Neural cell (in vitro differentiated cells): ENCODE results near the gene IL36A. TPM values are rescaled to one million over a fixed set of nuclear protein-coding genes. Genes with fewer than 3 reads are reported as not detected.

Source experiments
- H2AFZ ChIP-seq: fragments of 200-600, 300-800 bp; sonication (generic), shearing (Covaris generic); 2 replicates; pipeline ENCODE4 v1.6.0; 2014; ENCODE audit warnings: low read depth, mild to moderate bottlenecking, antibody characterized with exemption, low read length, moderate library complexity
- H3F3A ChIP-seq: fragments of 200-600 bp; shearing (Covaris generic); 2 replicates; pipeline ENCODE4 v1.6.1; 2016; ENCODE audit warnings: mild to moderate bottlenecking, moderate library complexity, mixed read lengths, antibody characterized with exemption, low read length; ENCODE audit not compliant: insufficient read depth, poor library complexity, severe bottlenecking
- H3K27ac ChIP-seq: fragments of 200-600, 300-800 bp; sonication (generic), shearing (Covaris generic); 2 replicates; pipeline ENCODE4 v1.5.1; 2014; ENCODE audit warnings: mild to moderate bottlenecking, low read length, moderate library complexity
- H3K27me3 ChIP-seq: fragments of 300-800, 200-600 bp; sonication (generic), shearing (Covaris generic); 2 replicates; pipeline ENCODE4 v1.6.0; 2014; ENCODE audit warnings: mild to moderate bottlenecking, low read depth, low read length, moderate library complexity; ENCODE audit not compliant: insufficient read depth
- H3K36me3 ChIP-seq: fragments of 300-800, 200-600 bp; sonication (generic), shearing (Covaris generic); 2 replicates; pipeline ENCODE4 v1.5.1; 2014; ENCODE audit warnings: mild to moderate bottlenecking, antibody characterized with exemption, low read length, moderate library complexity; ENCODE audit not compliant: insufficient read depth
- H3K4me2 ChIP-seq: fragments of 300-800, 200-600 bp; sonication (generic), shearing (Covaris generic); 2 replicates; pipeline ENCODE4 v1.6.0; 2014; ENCODE audit warnings: mild to moderate bottlenecking, low read length
- H3K4me3 ChIP-seq: fragments of 300-800, 200-600 bp; sonication (generic), shearing (Covaris generic); 2 replicates; pipeline ENCODE4 v1.5.1; 2014; ENCODE audit warnings: mild to moderate bottlenecking, low read length, moderate library complexity
- H3K79me2 ChIP-seq: fragments of 200-600 bp; shearing (Covaris generic); replicated peaks from 2 replicates; pipeline ENCODE4 v1.6.0; 2014; ENCODE audit warnings: mild to moderate bottlenecking, low read length, moderate library complexity; ENCODE audit not compliant: insufficient read depth
- H3K9ac ChIP-seq: fragments of 300-800, 200-600 bp; sonication (generic), shearing (Covaris generic); 2 replicates; pipeline ENCODE4 v1.6.1; 2016; ENCODE audit warnings: mild to moderate bottlenecking, low read length, mixed read lengths
- H3K9me2 ChIP-seq: fragments of 200-600 bp; shearing (Covaris generic); 2 replicates; pipeline ENCODE4 v1.6.1; 2016; ENCODE audit warnings: mild to moderate bottlenecking, low read length, mixed read lengths; ENCODE audit not compliant: insufficient read depth
- H3K9me3 ChIP-seq: fragments of 200-600, 300-800 bp; sonication (generic), shearing (Covaris generic); 2 replicates; pipeline ENCODE4 v1.6.1; 2016; ENCODE audit warnings: mild to moderate bottlenecking, mixed run types, low read length, moderate library complexity, mixed read lengths
- H4K20me1 ChIP-seq: fragments of 200-600 bp; shearing (Covaris generic); 2 replicates; pipeline ENCODE4 v1.6.1; 2016; ENCODE audit warnings: mild to moderate bottlenecking, mixed run types; ENCODE audit not compliant: insufficient read depth
- CTCF ChIP-seq: fragments of 450-650 bp; IDR thresholded peaks from 2 replicates; pipeline ENCODE4 v1.5.1; 2014; ENCODE audit warnings: antibody characterized with exemption, mild to moderate bottlenecking, moderate library complexity; ENCODE audit not compliant: poor library complexity, severe bottlenecking
- EP300 ChIP-seq: fragments of 450-650 bp; conservative IDR thresholded peaks from 2 replicates; pipeline ENCODE4 v1.6.1; 2014; ENCODE audit warnings: antibody characterized with exemption, mild to moderate bottlenecking, moderate library complexity; ENCODE audit not compliant: poor library complexity, severe bottlenecking
- EZH2 ChIP-seq: fragments of 200-600, 300-800 bp; shearing (Covaris generic), sonication (generic); IDR thresholded peaks from 2 replicates; pipeline ENCODE4 v1.6.1; 2014; ENCODE audit warnings: antibody characterized with exemption, low read length, borderline replicate concordance, mild to moderate bottlenecking; ENCODE audit not compliant: insufficient read depth, poor library complexity, severe bottlenecking
- MXI1 ChIP-seq: fragments of 450-650 bp; conservative IDR thresholded peaks from 2 replicates; pipeline ENCODE4 v1.6.1; 2014; ENCODE audit warnings: antibody characterized with exemption, mild to moderate bottlenecking; ENCODE audit not compliant: poor library complexity, severe bottlenecking
- POLR2AphosphoS5 ChIP-seq: IDR thresholded peaks from 2 replicates; pipeline ENCODE4 v1.6.1; 2012
- RAD21 ChIP-seq: fragments of 450-650 bp; conservative IDR thresholded peaks from 2 replicates; pipeline ENCODE4 v1.6.1; 2014; ENCODE audit warnings: antibody characterized with exemption, mild to moderate bottlenecking, moderate library complexity
- REST ChIP-seq: IDR thresholded peaks from 2 replicates; pipeline ENCODE4 v1.6.1; 2012; ENCODE audit warnings: borderline replicate concordance
- SMC3 ChIP-seq: fragments of 450-650 bp; conservative IDR thresholded peaks from 2 replicates; pipeline ENCODE4 v1.6.1; 2014; ENCODE audit warnings: antibody characterized with exemption, mild to moderate bottlenecking, moderate library complexity; ENCODE audit not compliant: poor library complexity
- TAF1 ChIP-seq: IDR thresholded peaks from 2 replicates; pipeline ENCODE4 v1.6.1; 2012; ENCODE audit warnings: low read depth
- polyA plus RNA-seq: library from polyadenylated mRNA; depleted of rRNA; stranded (reverse); fragments of >200 nt; gene quantifications from 2 replicates; pipeline ENCODE4 v1.2.3, GENCODE V29; 2014

IL36A gene
- polyA plus RNA-seq, 1 donor from 2014 or later, result not detected

- no peak for TF ChIP-seq EZH2
- no peak for TF ChIP-seq MXI1
- no peak for TF ChIP-seq RAD21
- Histone ChIP-seq H3K79me2 (no peaks in the 10 kb centered on the region), H4K20me1 (no peaks in the 10 kb centered on the region), H3K27ac (no peak overlapping the region), H3K9ac (no peak overlapping the region), H3K4me2 (no peak overlapping the region), H3K4me3 (no peak overlapping the region), H3F3A (no peaks in the 10 kb centered on the region), H3K27me3 (no peaks in the 10 kb centered on the region), H3K9me3 (no peaks in the 10 kb centered on the region), H3K9me2 (no peaks in the 10 kb centered on the region), H3K36me3 (no peaks in the 10 kb centered on the region), H2AFZ (no peak overlapping the region)
Measured at GRCh38 chr2:113011108-113011507, 5.8 kb downstream of the IL36A start.

GRCh38 chr2:113012436-113013335 lies 7.4 kb downstream of the IL36A start:
- no peaks in the 10 kb centered on the region for H3F3A ChIP-seq
- H3K36me3 ChIP-seq, result no peaks in the 10 kb centered on the region
- H3K9me3 ChIP-seq, result no peaks in the 10 kb centered on the region
- H3K4me3 ChIP-seq, result no peak overlapping the region
- H3K9ac ChIP-seq, result no peak overlapping the region
- no peak overlapping the region for H3K27ac ChIP-seq
- no peak overlapping the region for H3K4me2 ChIP-seq
- H3K27me3 ChIP-seq, result no peaks in the 10 kb centered on the region
- no peaks in the 10 kb centered on the region for H4K20me1 ChIP-seq
- no peaks in the 10 kb centered on the region for H3K79me2 ChIP-seq
- no peak for TF ChIP-seq EP300
- TF ChIP-seq MXI1, result no peak
- no peak for TF ChIP-seq REST
- TF ChIP-seq TAF1, result no peak
- no peak for TF ChIP-seq POLR2AphosphoS5
- no peak for TF ChIP-seq RAD21
- TF ChIP-seq EZH2, result no peak
- TF ChIP-seq SMC3, result no peak
- TF ChIP-seq CTCF, result no peak
- H2AFZ ChIP-seq, result no peak overlapping the region
- no peaks in the 10 kb centered on the region for H3K9me2 ChIP-seq
